ENCODE results near the gene RABL3.

DNA sequence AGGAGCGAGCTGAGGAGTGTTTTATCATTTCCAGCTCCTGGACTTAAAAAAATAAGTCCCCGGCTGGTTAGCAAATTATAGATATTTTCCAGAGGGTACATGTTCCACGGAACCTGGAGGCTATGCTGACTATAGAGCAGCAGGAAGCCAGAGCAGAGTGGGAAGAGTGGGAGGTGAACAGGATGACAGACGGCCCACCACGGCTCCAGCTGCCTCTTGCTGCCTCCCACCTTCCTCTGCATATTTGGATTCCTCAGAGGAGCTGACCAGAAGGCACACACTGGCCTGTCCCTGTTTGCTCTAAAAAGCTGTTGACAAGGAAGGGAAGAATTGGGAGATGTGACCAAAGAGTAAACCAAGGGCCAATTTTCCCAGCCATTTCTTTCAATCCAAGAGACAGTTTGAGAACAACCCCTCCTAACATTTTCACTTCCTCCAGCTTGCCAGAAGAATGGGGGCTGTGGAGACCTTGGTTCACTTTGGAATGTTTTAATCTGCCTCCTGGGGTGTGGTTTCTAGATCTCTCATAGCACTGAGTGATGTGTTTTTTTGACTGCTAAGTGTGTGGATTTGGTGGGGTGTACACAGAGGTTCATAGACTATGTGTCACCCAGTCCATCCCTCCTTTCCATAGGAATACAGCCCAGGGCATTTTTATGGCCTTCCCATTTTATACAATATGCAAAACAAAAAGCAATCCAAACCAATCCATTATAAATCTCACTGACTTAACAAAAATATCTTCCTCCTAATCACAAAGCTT lies 97.1 kb downstream of the RABL3 start:
- TF ChIP-seq, protein P1, sequence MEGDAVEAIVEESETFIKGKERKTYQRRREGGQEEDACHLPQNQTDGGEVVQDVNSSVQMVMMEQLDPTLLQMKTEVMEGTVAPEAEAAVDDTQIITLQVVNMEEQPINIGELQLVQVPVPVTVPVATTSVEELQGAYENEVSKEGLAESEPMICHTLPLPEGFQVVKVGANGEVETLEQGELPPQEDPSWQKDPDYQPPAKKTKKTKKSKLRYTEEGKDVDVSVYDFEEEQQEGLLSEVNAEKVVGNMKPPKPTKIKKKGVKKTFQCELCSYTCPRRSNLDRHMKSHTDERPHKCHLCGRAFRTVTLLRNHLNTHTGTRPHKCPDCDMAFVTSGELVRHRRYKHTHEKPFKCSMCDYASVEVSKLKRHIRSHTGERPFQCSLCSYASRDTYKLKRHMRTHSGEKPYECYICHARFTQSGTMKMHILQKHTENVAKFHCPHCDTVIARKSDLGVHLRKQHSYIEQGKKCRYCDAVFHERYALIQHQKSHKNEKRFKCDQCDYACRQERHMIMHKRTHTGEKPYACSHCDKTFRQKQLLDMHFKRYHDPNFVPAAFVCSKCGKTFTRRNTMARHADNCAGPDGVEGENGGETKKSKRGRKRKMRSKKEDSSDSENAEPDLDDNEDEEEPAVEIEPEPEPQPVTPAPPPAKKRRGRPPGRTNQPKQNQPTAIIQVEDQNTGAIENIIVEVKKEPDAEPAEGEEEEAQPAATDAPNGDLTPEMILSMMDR (conservative IDR thresholded peaks at IDR 0.05; ENCODE audit: low read length) = no peak
- TF ChIP-seq EZH2phosphoT487 (IDR thresholded peaks at IDR 0.05; ENCODE audit: borderline replicate concordance) = no peak
